SK-N-SH treated with all-trans-retinoic acid at 6 μM for 48 hours (cell line): Measurements from ENCODE around the gene MED16.
A peak's percentile ranks its signal among the peaks of the same experiment; 100 is the strongest.

ENCODE experiments used
- ATAC-seq: fragments of 200-7000 bp; cut with Tn5 transposase; 3 replicates; pipeline ENCODE4 v1.9.1; 2020; ENCODE audit warnings: mild to moderate bottlenecking, moderate library complexity
- ARNTL ChIP-seq: fragments of 450-650 bp; formaldehyde crosslinking; IDR thresholded peaks from 2 replicates; pipeline ENCODE4 v1.5.0; 2020; ENCODE audit warnings: low read depth, mild to moderate bottlenecking, moderate library complexity, borderline replicate concordance
- BACH2 ChIP-seq: fragments of 250-450 bp; sonication (Bioruptor Pico); IDR thresholded peaks from 2 replicates; pipeline ENCODE4 v1.9.0; 2021; ENCODE audit warnings: mild to moderate bottlenecking, borderline replicate concordance
- CREB5 ChIP-seq: fragments of 250-450 bp; sonication (Bioruptor Pico); IDR thresholded peaks from 2 replicates; pipeline ENCODE4 v1.5.1; 2020; ENCODE audit warnings: low read depth, mild to moderate bottlenecking, moderate library complexity
- CSDC2 ChIP-seq: fragments of 250-450 bp; sonication (Bioruptor Pico); IDR thresholded peaks from 2 replicates; pipeline ENCODE4 v1.5.0; 2020; ENCODE audit warnings: mild to moderate bottlenecking, moderate library complexity
- ESRRG ChIP-seq: fragments of 250-450 bp; sonication (Bioruptor Pico); IDR thresholded peaks from 2 replicates; pipeline ENCODE4 v1.6.1; 2021; ENCODE audit warnings: mild to moderate bottlenecking
- GLIS3 ChIP-seq: fragments of 250-450 bp; sonication (Bioruptor Pico); IDR thresholded peaks from 2 replicates; pipeline ENCODE4 v1.5.0; 2020; ENCODE audit warnings: mild to moderate bottlenecking, moderate library complexity
- ISL1 ChIP-seq: fragments of 250-450 bp; sonication (Bioruptor Pico); IDR thresholded peaks from 2 replicates; pipeline ENCODE4 v2.1.2; 2022; ENCODE audit warnings: mild to moderate bottlenecking, moderate library complexity
- OSR1 ChIP-seq: fragments of 250-450 bp; sonication (Bioruptor Pico); IDR thresholded peaks from 2 replicates; pipeline ENCODE4 v1.8.0; 2022; ENCODE audit warnings: moderate library complexity, mild to moderate bottlenecking, inconsistent platforms
- PATZ1 ChIP-seq: fragments of 250-450 bp; sonication (Bioruptor Pico); IDR thresholded peaks from 2 replicates; pipeline ENCODE4 v1.8.0; 2020; ENCODE audit warnings: mild to moderate bottlenecking, moderate library complexity, borderline replicate concordance
- POU6F1 ChIP-seq: fragments of 250-450 bp; sonication (Bioruptor Pico); IDR thresholded peaks from 2 replicates; pipeline ENCODE4 v1.8.0; 2021; ENCODE audit warnings: low read depth, mild to moderate bottlenecking, moderate library complexity, borderline replicate concordance
- PPARA ChIP-seq: fragments of 250-450 bp; sonication (Bioruptor Pico); IDR thresholded peaks from 2 replicates; pipeline ENCODE4 v1.5.0; 2020; ENCODE audit warnings: mild to moderate bottlenecking, borderline replicate concordance
- RARB ChIP-seq: fragments of 250-450 bp; sonication (Bioruptor Pico); IDR thresholded peaks from 2 replicates; pipeline ENCODE4 v1.8.0; 2021; ENCODE audit warnings: mild to moderate bottlenecking, moderate library complexity
- SNAI2 ChIP-seq: fragments of 250-450 bp; sonication (Bioruptor Pico); IDR thresholded peaks from 2 replicates; pipeline ENCODE4 v1.5.0; 2020; ENCODE audit warnings: mild to moderate bottlenecking, moderate library complexity
- TOX ChIP-seq: fragments of 250-450 bp; sonication (Bioruptor Pico); IDR thresholded peaks from 2 replicates; pipeline ENCODE4 v1.8.0; 2021; ENCODE audit warnings: mild to moderate bottlenecking, moderate library complexity, borderline replicate concordance
- TSHZ2 ChIP-seq: fragments of 250-450 bp; sonication (Bioruptor Pico); IDR thresholded peaks from 2 replicates; pipeline ENCODE4 v1.5.0; 2020; ENCODE audit warnings: mild to moderate bottlenecking, moderate library complexity
- ZFP3 ChIP-seq: fragments of 250-450 bp; sonication (Bioruptor Pico); IDR thresholded peaks from 2 replicates; pipeline ENCODE4 v1.5.0; 2020; ENCODE audit warnings: mild to moderate bottlenecking, moderate library complexity
- ZFP30 ChIP-seq: fragments of 450-650 bp; formaldehyde crosslinking; IDR thresholded peaks from 2 replicates; pipeline ENCODE4 v1.5.0; 2022; ENCODE audit warnings: mild to moderate bottlenecking, moderate library complexity
- ZNF565 ChIP-seq: fragments of 450-650 bp; formaldehyde crosslinking; conservative IDR thresholded peaks from 2 replicates; pipeline ENCODE4 v1.5.0; 2020; ENCODE audit warnings: low read depth, mild to moderate bottlenecking, moderate library complexity
- ZNF70 ChIP-seq: fragments of 450-650 bp; formaldehyde crosslinking; IDR thresholded peaks from 2 replicates; pipeline ENCODE4 v1.5.0; 2020; ENCODE audit warnings: mild to moderate bottlenecking, moderate library complexity
- ZNF8 ChIP-seq: fragments of 450-650 bp; formaldehyde crosslinking; IDR thresholded peaks from 2 replicates; pipeline ENCODE4 v1.5.0; 2020; ENCODE audit warnings: mild to moderate bottlenecking, moderate library complexity

The MED16 gene

GRCh38 chr19:901216-902092 is 8.5 kb upstream of the MED16 start:
- no peak for ATAC-seq
- TF ChIP-seq ZFP3, result peak; percentile 95
- no peak for TF ChIP-seq CREB5 (CRISPR knock-in tag)

GRCh38 chr19:900302-901111 is 7.5 kb upstream of the MED16 start:
- TF ChIP-seq ZNF70 (no peak), ZFP3 (no peak), SNAI2 (CRISPR knock-in tag) (no peak), ESRRG (no peak), PATZ1 (CRISPR knock-in tag) (no peak), TSHZ2 (CRISPR knock-in tag) (no peak), ZFP30 (no peak), GLIS3 (CRISPR knock-in tag) (no peak), ISL1 (no peak), TOX (CRISPR knock-in tag) (no peak), OSR1 (no peak), CSDC2 (no peak), RARB (CRISPR knock-in tag) (no peak), ZNF565 (no peak), POU6F1 (CRISPR knock-in tag) (no peak), PPARA (CRISPR knock-in tag) (no peak), ZNF8 (CRISPR knock-in tag) (no peak), CREB5 (CRISPR knock-in tag) (no peak)
- TF ChIP-seq, all 23 proteins: peak for 0

GRCh38 chr19:900043-900301 is 7.0 kb upstream of the MED16 start:
- peak; percentile 5; the same call in 1 of the 3 replicates for ATAC-seq
- TF ChIP-seq POU6F1 (CRISPR knock-in tag) (no peak), ZFP30 (no peak), SNAI2 (CRISPR knock-in tag) (no peak), CSDC2 (no peak), CREB5 (CRISPR knock-in tag) (no peak), ESRRG (no peak), TOX (CRISPR knock-in tag) (no peak), BACH2 (CRISPR knock-in tag) (no peak), GLIS3 (CRISPR knock-in tag) (no peak), PPARA (CRISPR knock-in tag) (no peak), TSHZ2 (CRISPR knock-in tag) (no peak), ZNF8 (CRISPR knock-in tag) (no peak), ARNTL (CRISPR knock-in tag) (no peak), ZNF70 (no peak), RARB (CRISPR knock-in tag) (no peak)

More at GRCh38 chr19:900302-901111, 7.5 kb upstream of the MED16 start:
- ATAC-seq, result peak; percentile 60
